Stomach smooth muscle (tissue), 2 donors: Measurements from ENCODE around the gene CHRND.

ENCODE experiments used
- H3K27ac ChIP-seq: one replicate; pipeline ENCODE4 v1.7.0; 2013; ENCODE audit warnings: mild to moderate bottlenecking, low read length, inconsistent platforms
- H3K27me3 ChIP-seq, 2 donors: one replicate each; pipeline ENCODE4 v1.7.0; 2013; ENCODE audit warnings: low read length in 2 of 2; ENCODE audit not compliant: insufficient read depth in 2 of 2, control insufficient read depth in 1 of 2
- H3K36me3 ChIP-seq, 2 donors: one replicate each; pipeline ENCODE4 v1.7.0; 2013; ENCODE audit warnings: low read length in 2 of 2; ENCODE audit not compliant: control insufficient read depth in 2 of 2, insufficient read depth in 2 of 2
- H3K4me1 ChIP-seq: one replicate; pipeline ENCODE4 v1.7.0; 2013; ENCODE audit warnings: low read length; ENCODE audit not compliant: control insufficient read depth, insufficient read depth
- H3K4me3 ChIP-seq, 2 donors: one replicate each; pipeline ENCODE4 v1.7.0; 2013; ENCODE audit warnings: low read length in 2 of 2
- H3K9ac ChIP-seq, 2 donors: one replicate each; pipeline ENCODE4 v1.7.0; 2013; ENCODE audit warnings: low read length in 2 of 2, mild to moderate bottlenecking in 1 of 2
- H3K9me3 ChIP-seq, 2 donors: one replicate each; pipeline ENCODE4 v1.7.0; 2013; ENCODE audit warnings: low read length in 2 of 2; ENCODE audit not compliant: control insufficient read depth in 2 of 2
- donor health status: healthy.
- donor health status: Pancreatic carcinoma.

The CHRND gene

DNA sequence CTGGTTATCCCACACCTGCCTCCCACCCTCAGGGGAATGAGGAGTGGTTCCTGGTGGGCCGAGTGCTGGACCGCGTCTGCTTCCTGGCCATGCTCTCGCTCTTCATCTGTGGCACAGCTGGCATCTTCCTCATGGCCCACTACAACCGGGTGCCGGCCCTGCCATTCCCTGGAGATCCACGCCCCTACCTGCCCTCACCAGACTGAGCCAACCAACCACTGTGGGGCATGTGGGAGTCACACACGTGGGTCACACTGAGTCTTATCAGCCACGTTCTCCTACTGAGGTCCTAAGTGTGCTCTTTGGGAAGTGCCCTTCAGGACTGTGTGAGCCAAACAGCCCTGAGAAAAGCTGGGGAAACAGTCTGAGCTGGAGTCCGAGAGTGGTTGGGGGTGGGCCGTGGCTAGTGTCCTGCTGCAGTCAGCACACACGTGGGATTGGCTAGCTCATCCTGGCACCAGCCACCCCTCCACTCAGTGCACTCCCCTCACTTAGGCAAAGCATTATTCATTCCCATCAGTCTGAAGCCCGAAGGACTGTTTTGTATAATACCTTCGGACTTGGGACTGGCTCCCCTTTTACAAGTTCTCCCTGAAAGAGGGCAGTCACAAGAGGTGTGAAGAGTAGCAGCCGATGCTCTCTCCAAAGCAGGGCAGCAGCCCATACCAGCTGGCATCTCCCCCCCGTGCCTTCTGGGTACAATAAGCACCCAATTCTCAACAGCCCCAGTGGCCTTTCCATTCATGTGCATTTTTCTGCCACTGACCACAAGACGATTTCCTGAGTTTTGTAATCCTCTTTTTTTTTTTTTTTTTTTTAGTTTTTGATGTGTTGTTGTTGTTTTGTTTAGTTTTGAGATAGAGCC lies 19.8 kb downstream of the CHRND start:
- H3K36me3 ChIP-seq, result peaks cover 0 to 3% of the 10 kb centered on the region in 2 donors
- H3K27ac ChIP-seq, result no peak overlapping the region
- H3K4me1 ChIP-seq, result peaks cover 2% of the 10 kb centered on the region
- H3K27me3 ChIP-seq, result peaks cover 0 to under 1% of the 10 kb centered on the region in 2 donors
- no peak overlapping the region for H3K9ac ChIP-seq
- H3K4me3 ChIP-seq, result no peak overlapping the region
- H3K9me3 ChIP-seq, result no peaks in the 10 kb centered on the region

DNA sequence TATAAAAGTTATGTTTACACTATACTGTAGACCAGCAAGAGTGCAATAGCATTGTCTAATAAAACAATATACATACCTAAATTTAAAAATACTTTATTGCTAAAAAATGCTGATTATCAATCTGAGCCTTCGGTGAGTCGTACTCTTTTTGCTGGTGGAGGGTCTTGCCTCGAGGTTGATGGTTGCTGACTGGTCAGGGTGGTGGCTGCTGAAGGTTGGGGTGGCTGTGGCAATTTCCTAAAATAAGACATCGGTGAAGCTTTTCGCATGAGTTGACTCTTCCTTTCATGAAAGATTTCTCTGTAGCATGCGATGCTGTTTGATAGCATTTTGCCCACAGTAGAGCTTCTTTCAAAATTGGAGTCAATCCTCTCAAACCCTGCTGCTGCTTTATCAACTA lies 22.0 kb downstream of the CHRND start:
- peaks cover 8% of the 10 kb centered on the region for H3K4me1 ChIP-seq
- no peaks in the 10 kb centered on the region for H3K9me3 ChIP-seq
- H3K9ac ChIP-seq, result no peak overlapping the region
- H3K36me3 ChIP-seq, result peaks cover 3% of the 10 kb centered on the region in 2 donors
- no peak overlapping the region for H3K27ac ChIP-seq
- no peak overlapping the region for H3K4me3 ChIP-seq
- no peaks in the 10 kb centered on the region for H3K27me3 ChIP-seq

DNA sequence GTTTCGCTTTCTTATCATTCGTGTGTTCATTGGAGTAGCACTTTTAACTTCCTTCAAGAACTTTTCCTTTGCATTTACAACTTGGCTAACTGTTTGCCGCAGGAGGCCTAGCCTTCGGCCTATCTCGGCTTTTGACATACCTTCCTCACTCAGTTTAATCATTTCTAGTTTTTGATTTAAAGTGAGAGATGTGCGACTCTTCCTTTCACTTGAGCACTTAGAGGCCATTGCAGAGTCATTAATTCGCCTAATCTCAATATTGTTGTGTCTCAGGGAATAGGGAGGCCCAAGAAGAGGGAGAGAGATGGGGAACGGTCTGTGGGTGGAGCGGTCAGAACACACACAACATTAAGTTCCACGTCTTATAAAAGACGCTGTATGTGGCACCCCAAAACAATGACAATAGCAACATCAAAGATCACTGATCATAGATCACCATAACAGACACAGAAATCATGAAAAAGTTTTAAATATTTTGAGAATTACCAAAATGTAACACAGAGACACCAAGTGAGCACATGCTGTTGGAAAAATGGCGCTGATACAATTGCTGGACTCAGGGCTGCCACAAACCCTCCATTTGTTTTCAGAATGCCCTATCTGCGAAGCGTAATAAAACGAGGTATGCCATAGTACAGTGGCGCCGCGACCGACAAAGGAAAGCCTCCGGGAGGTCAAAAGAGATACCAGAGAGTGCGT lies 23.8 kb downstream of the CHRND start:
- Histone ChIP-seq H3K27ac (peak overlapping the region; percentile 93), H3K36me3 (peaks cover 3% of the 10 kb centered on the region in 2 donors), H3K27me3 (no peaks in the 10 kb centered on the region), H3K9ac (peak overlapping the region; percentile 83 to 92), H3K4me3 (peak overlapping the region; percentile 81 to 95), H3K4me1 (peaks cover 8% of the 10 kb centered on the region), H3K9me3 (no peaks in the 10 kb centered on the region)

DNA sequence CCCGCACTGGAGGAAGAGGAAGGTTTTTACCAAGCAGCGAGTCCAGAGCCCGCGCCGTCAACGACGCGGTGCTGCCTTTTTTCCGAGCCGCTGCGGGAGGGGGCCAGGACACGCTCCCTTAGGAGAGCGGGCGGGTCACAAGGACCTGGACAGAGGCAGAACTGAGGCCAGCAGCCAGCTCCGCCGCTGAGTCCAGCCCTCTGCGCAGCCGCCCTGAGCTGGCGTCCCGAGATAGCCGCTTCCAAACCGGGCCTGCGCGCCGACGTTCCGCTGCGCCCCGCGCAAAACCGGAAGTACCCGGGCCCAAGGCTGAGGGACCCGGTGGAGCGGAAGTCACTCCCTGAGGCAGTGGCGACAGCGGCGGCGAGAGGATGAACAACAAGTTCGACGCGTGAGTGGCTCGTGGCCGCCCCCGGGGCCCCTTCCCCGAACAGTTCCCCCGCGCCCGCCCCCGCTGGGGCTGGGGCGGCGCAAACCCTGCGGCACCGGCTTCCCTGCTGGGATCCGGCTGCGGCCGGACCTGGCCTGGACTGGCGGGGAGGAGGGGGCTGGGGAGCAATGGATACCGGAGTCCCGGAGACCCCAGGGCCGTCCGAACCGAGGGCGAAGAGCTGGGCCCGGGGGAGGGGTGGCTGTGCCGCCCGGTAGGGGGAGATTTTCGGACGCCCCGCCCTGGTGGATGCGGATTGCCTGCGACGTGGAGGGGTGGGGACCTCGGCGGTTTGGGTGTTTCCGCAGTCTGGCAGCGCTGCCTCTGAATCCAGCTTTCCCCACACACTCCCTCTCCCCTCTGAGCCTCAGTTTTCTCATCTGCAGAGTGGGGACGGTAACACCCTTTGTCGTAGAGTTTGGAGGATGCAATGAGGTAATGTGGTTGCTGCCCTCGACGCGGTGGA lies 24.6 kb downstream of the CHRND start, which contains the start of the genes EIF4E2 and TIGD1:
Gene EIF4E2, plus strand, starts transcription at position 336 of the 896 bp plus-strand sequence. Its CDS starts 36 bp downstream, at position 372.
Gene TIGD1, minus strand, starts transcription at position 204 of the 896 bp plus-strand sequence. CDS start 675 bp downstream, outside the sequence.
- no peaks in the 10 kb centered on the region for H3K9me3 ChIP-seq
- H3K36me3 ChIP-seq, result peaks cover 3 to 5% of the 10 kb centered on the region in 2 donors
- peaks cover 8% of the 10 kb centered on the region for H3K4me1 ChIP-seq
- no peaks in the 10 kb centered on the region for H3K27me3 ChIP-seq
- H3K4me3 ChIP-seq, result peak within 1 kb of the TSS; percentile 81 to 95
- peak within 1 kb of the TSS; percentile 93 for H3K27ac ChIP-seq
- H3K9ac ChIP-seq, result peak within 1 kb of the TSS; percentile 83 to 92

DNA sequence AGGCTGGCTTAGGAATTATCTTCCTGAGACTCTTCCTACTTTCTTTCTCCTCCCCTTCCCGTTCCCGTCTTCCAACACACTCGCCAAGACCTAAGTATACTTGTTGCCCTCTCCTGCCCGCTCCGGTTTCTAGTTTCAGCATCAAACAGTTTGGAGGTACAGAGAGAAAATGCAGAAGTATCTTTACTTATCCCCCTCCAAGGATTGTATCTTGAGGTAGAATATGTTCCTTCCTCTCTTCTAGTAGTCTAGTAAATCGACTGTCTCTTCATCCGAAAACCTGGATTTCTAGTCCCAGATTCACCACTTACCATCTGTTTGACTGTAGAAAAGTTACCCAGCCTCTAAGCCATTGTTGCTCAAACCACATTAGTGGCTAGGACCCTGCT lies 25.3 kb downstream of the CHRND start:
- no peaks in the 10 kb centered on the region for H3K9me3 ChIP-seq
- H3K27ac ChIP-seq, result peak overlapping the region; percentile 93

DNA sequence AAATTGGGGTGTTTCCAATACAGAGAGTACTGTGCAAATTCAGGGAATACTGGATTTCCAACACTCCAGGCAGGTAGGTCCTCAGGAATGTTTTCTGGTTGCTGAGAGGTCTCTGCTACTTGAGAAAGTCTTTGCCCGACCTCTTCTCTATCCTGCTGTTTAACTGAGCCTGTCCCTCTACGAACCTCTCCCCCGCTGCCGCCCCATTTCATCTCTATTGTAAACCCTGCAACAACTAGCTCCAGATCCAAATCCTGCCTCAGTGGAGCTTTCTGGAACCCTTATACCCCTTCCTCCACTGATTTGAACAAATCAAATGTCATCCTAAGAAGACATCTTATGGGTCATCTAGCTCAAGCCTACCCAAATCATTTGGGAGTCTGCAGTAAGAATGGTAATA lies 25.8 kb downstream of the CHRND start:
- Histone ChIP-seq H3K27me3 (no peaks in the 10 kb centered on the region), H3K36me3 (peaks cover 2 to 5% of the 10 kb centered on the region in 2 donors), H3K4me1 (peaks cover 8% of the 10 kb centered on the region), H3K27ac (no peak overlapping the region), H3K9ac (peak overlapping the region; percentile 83 to 92), H3K4me3 (peak overlapping the region; percentile 81 to 95), H3K9me3 (no peaks in the 10 kb centered on the region)

More for the DNA sequence above, 25.3 kb downstream of the CHRND start:
- peaks cover 8% of the 10 kb centered on the region for H3K4me1 ChIP-seq
- peak overlapping the region; percentile 83 to 92 for H3K9ac ChIP-seq
- peak overlapping the region; percentile 81 to 95 for H3K4me3 ChIP-seq
- H3K27me3 ChIP-seq, result no peaks in the 10 kb centered on the region
- peaks cover 3 to 5% of the 10 kb centered on the region in 2 donors for H3K36me3 ChIP-seq

DNA sequence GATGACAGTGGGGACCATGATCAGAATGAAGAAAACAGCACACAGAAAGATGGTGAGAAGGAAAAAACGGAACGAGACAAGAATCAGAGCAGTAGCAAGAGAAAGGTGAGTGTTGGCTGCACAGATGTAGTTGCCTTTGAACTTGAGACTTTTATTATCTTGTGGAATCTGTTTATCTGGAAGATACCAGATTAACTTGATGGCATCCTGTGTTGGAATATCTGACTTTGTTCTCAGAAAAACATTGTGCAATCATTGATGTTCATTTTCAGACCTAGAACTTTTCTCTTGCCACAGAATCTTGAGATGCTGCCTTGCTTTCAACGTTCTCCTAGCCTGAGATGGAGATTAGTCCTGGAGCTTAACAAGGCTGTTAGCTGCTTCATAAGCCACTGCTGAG lies 30.5 kb downstream of the CHRND start:
- Histone ChIP-seq H3K36me3 (peaks cover 15 to 26% of the 10 kb centered on the region in 2 donors), H3K9me3 (no peaks in the 10 kb centered on the region), H3K27me3 (no peaks in the 10 kb centered on the region), H3K27ac (no peak overlapping the region), H3K4me1 (peaks cover 5% of the 10 kb centered on the region), H3K4me3 (no peak overlapping the region), H3K9ac (no peak overlapping the region)

DNA sequence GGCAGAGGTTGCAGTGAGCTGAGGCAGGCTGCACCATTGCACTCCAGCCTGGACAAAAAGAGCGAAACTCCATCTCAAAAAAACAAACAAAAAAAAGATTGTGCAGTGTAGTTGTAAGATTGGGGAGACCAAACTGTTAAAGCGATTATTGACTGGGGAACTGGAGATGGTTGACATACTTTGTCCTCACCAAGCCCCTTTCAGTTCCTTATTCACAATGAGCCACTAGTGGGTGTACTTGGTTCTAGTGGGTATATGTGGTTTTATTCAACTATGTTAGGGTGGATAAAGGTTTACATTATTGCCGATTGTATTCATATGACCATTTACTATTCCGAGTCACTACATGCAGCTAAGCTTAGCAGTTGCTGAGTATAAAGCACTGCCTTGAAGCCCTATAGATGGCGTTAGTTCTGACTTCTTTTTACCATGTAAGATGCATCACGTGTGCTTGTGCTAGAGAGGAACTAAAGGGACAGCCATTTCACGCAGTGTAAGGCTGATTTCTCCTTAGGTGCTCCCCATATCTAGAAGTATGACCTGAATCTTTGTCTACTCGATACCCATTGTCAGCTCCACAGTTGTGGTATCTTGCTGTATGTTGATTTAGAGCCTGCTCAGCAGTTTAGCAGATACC lies 36.7 kb downstream of the CHRND start:
- Histone ChIP-seq H3K4me1 (no peaks in the 10 kb centered on the region), H3K9me3 (no peaks in the 10 kb centered on the region), H3K27me3 (no peaks in the 10 kb centered on the region), H3K9ac (no peak overlapping the region), H3K27ac (no peak overlapping the region), H3K4me3 (no peak overlapping the region), H3K36me3 (peaks cover 40 to 47% of the 10 kb centered on the region in 2 donors)

DNA sequence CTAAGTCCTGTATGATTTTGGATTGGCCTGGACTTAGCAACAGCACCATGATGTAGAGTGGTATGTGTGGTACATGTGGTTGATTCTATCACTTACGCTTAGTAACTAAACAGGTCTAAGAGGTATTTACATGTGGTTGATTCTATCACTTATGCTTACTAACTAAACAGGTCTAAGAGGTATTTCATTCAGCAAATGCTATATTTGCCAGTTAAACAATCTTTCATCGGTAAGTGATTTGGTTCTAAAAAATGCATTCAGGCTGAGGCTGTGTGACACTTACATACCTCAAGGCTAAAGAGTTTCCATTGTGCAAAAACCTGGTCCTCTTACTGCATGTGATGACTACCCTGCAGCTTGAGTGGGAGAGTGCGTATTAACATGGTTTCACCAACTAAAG lies 37.6 kb downstream of the CHRND start:
- no peak overlapping the region for H3K9ac ChIP-seq
- no peak overlapping the region for H3K27ac ChIP-seq
- peaks cover 44 to 52% of the 10 kb centered on the region in 2 donors for H3K36me3 ChIP-seq
- no peaks in the 10 kb centered on the region for H3K27me3 ChIP-seq
- no peak overlapping the region for H3K4me3 ChIP-seq
- H3K4me1 ChIP-seq, result no peaks in the 10 kb centered on the region
- no peaks in the 10 kb centered on the region for H3K9me3 ChIP-seq

DNA sequence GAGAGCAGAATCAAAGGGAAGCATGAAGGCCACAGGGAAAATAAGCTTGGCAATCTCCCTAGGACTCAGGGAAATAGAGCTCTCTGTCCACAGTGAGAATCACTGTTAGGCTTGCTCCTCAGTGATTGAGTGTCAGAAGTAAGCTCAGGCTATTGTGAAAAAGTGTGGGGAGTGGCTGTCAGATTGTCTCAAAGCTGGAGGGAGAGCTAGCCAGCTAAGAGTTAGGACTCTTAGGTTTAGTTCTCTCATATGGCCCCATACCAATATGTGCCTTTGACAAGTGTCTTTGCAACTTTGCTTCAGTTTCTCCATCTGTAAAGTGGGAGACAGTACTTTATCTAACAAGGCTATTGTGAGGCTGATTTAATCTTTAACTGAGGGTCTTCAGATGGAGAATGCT lies 41.8 kb downstream of the CHRND start:
- no peak overlapping the region for H3K9ac ChIP-seq
- H3K9me3 ChIP-seq, result no peaks in the 10 kb centered on the region
- H3K27me3 ChIP-seq, result no peaks in the 10 kb centered on the region
- H3K27ac ChIP-seq, result no peak overlapping the region
- no peaks in the 10 kb centered on the region for H3K4me1 ChIP-seq
- no peak overlapping the region for H3K4me3 ChIP-seq
- H3K36me3 ChIP-seq, result peaks cover 52 to 61% of the 10 kb centered on the region in 2 donors
